ENCODE results near the gene CCIN.

DNA sequence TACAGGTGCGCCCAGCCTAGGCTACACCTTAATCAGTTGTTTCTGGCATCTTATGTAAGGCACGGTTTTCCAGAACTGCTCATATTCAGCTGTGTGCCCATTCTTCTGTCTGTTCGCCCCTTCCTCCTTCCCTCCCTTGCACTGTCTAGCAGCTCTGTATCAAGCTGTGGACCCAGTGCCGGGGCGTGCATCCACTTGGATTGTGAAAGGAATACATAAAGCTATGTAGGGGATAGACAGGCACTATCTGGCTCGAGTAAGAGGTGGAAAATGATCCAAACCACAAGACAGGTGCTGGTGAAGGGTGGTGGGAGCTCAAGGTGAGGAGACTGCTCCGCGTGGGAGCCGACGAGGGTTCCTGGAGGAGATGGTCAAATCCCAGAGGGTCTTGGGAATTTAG lies 30.7 kb upstream of the CCIN start:
- TF ChIP-seq, protein P1, sequence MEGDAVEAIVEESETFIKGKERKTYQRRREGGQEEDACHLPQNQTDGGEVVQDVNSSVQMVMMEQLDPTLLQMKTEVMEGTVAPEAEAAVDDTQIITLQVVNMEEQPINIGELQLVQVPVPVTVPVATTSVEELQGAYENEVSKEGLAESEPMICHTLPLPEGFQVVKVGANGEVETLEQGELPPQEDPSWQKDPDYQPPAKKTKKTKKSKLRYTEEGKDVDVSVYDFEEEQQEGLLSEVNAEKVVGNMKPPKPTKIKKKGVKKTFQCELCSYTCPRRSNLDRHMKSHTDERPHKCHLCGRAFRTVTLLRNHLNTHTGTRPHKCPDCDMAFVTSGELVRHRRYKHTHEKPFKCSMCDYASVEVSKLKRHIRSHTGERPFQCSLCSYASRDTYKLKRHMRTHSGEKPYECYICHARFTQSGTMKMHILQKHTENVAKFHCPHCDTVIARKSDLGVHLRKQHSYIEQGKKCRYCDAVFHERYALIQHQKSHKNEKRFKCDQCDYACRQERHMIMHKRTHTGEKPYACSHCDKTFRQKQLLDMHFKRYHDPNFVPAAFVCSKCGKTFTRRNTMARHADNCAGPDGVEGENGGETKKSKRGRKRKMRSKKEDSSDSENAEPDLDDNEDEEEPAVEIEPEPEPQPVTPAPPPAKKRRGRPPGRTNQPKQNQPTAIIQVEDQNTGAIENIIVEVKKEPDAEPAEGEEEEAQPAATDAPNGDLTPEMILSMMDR (IDR thresholded peaks at IDR 0.05), result no peak
- TF ChIP-seq POLR2A (IDR thresholded peaks at IDR 0.05), result no peak
- TF ChIP-seq POLR2AphosphoS5 (IDR thresholded peaks at IDR 0.05; ENCODE audit: insufficient read depth in 1 of 2, low read depth in 1 of 2), result no peak

Measured in vagina (tissue), 2 donors.